GM12864 (cell line): ENCODE results near the gene NRXN2.

ENCODE experiments used
- DNase-seq: peaks from one replicate; pipeline ENCODE4 v3.0.0-alpha.2; 2011; ENCODE audit warnings: low read depth
- H3K4me3 ChIP-seq: 2 replicates; pipeline ENCODE4 v1.5.1; 2011; ENCODE audit warnings: mild to moderate bottlenecking, low read depth, low read length, control low read depth
- CTCF ChIP-seq: IDR thresholded peaks from 2 replicates; pipeline ENCODE4 v1.5.1; 2011; ENCODE audit warnings: low read depth, mild to moderate bottlenecking, moderate library complexity, low read length, control low read depth, inconsistent platforms; ENCODE audit errors: missing control alignments

Gene NRXN2

GRCh38 chr11:64588701-64589100 lies 134.3 kb downstream of the NRXN2 start:
- H3K4me3 ChIP-seq, result no peak overlapping the region
- no peak for TF ChIP-seq CTCF
- no peak for DNase-seq

- TF ChIP-seq CTCF, result no peak
- no peak overlapping the region for H3K4me3 ChIP-seq
- DNase-seq, result no peak
These were observed 136.6 kb downstream of the NRXN2 start for GRCh38 chr11:64586366-64586765.

GRCh38 chr11:64585150-64585549 lies 137.8 kb downstream of the NRXN2 start:
- no peak overlapping the region for H3K4me3 ChIP-seq
- no peak for TF ChIP-seq CTCF
- no peak for DNase-seq

- TF ChIP-seq CTCF, result no peak
- no peak for DNase-seq
- no peak overlapping the region for H3K4me3 ChIP-seq
These were observed 139.4 kb downstream of the NRXN2 start for GRCh38 chr11:64583296-64584262.

GRCh38 chr11:64582885-64583284 lies 140.1 kb downstream of the NRXN2 start:
- no peak for TF ChIP-seq CTCF
- H3K4me3 ChIP-seq, result no peak overlapping the region
- DNase-seq, result no peak

GRCh38 chr11:64581057-64581523 lies 141.9 kb downstream of the NRXN2 start:
- no peak for TF ChIP-seq CTCF
- H3K4me3 ChIP-seq, result no peak overlapping the region

GRCh38 chr11:64580412-64580811 lies 142.6 kb downstream of the NRXN2 start:
- no peak for TF ChIP-seq CTCF
- DNase-seq, result no peak
- H3K4me3 ChIP-seq, result no peak overlapping the region

More at GRCh38 chr11:64581057-64581523, 141.9 kb downstream of the NRXN2 start:
- DNase-seq, result no peak
